Upper lobe of right lung (tissue), 1 donor: ENCODE data around the gene OR4D10. TPM values are rescaled to one million over a fixed set of nuclear protein-coding genes. Genes with fewer than 3 reads are reported as not detected.

Source experiments
- ATAC-seq: fragments of 200-7000 bp; cut with Tn5 transposase; one replicate; pipeline ENCODE4 v1.9.1; 2020; ENCODE audit warnings: mild to moderate bottlenecking, moderate library complexity
- DNase-seq: peaks from one replicate; pipeline ENCODE4 v3.0.0-alpha.2; 2020
- H3K27ac ChIP-seq: fragments of 200-600 bp; one replicate; pipeline ENCODE4 v1.8.0; 2022
- H3K27me3 ChIP-seq: fragments of 200-600 bp; one replicate; pipeline ENCODE4 v1.8.0; 2022; ENCODE audit warnings: mild to moderate bottlenecking
- H3K36me3 ChIP-seq: fragments of 200-600 bp; one replicate; pipeline ENCODE4 v1.8.0; 2022
- H3K4me1 ChIP-seq: fragments of 200-600 bp; one replicate; pipeline ENCODE4 v1.8.0; 2022
- H3K4me3 ChIP-seq: fragments of 200-600 bp; one replicate; pipeline ENCODE4 v1.8.0; 2022; ENCODE audit warnings: mild to moderate bottlenecking
- H3K9me3 ChIP-seq: fragments of 200-600 bp; one replicate; pipeline ENCODE4 v1.8.0; 2022
- CTCF ChIP-seq: fragments of 200-600 bp; IDR thresholded peaks from one replicate; pipeline ENCODE4 v1.8.0; 2022; ENCODE audit warnings: antibody characterized with exemption
- intact Hi-C: fragments of 100-400 bp; cut with DNase I; formaldehyde crosslinking; loops from one replicate; pipeline ENCODE4 v1.11.0; 2022
- total RNA-seq: library from RNA; stranded (reverse); fragmentation: NEBNext Ultra II Directional; extraction: Animal tissue kit (Norgen Biotek cat#: 25700); gene quantifications from one replicate; pipeline ENCODE4 v1.2.1, GENCODE V29; 2021
- donor health status: DM: no; HTN: yes; CAD: no; lungs with severe emphysema.

OR4D10 gene
- total RNA-seq, 1 donor from 2014 or later, result not detected

- intact Hi-C loops, result no loop called here
- TF ChIP-seq CTCF, result no peak
- no peaks in the 10 kb centered on the region for H3K9me3 ChIP-seq
- no peaks in the 10 kb centered on the region for H3K27me3 ChIP-seq
- DNase-seq (no peak), ATAC-seq (no peak)
- no peaks in the 10 kb centered on the region for H3K36me3 ChIP-seq
- H3K4me3 ChIP-seq, result no peak overlapping the region
- no peak overlapping the region for H3K27ac ChIP-seq
- H3K4me1 ChIP-seq, result no peaks in the 10 kb centered on the region
Observed at GRCh38 chr11:59459916-59460315, 13.2 kb upstream of the OR4D10 start.

GRCh38 chr11:59463190-59463641 lies 9.9 kb upstream of the OR4D10 start:
- no peak for ATAC-seq
- H3K4me1 ChIP-seq, result no peaks in the 10 kb centered on the region
- DNase-seq, result no peak
- TF ChIP-seq CTCF, result no peak
- intact Hi-C loops, result no loop called here
- H3K27me3 ChIP-seq, result no peaks in the 10 kb centered on the region
- H3K9me3 ChIP-seq, result no peaks in the 10 kb centered on the region
- no peaks in the 10 kb centered on the region for H3K36me3 ChIP-seq
- no peak overlapping the region for H3K27ac ChIP-seq
- H3K4me3 ChIP-seq, result no peak overlapping the region

- Histone ChIP-seq H3K4me1 (no peaks in the 10 kb centered on the region), H3K9me3 (no peaks in the 10 kb centered on the region), H3K27me3 (no peaks in the 10 kb centered on the region), H3K36me3 (no peaks in the 10 kb centered on the region), H3K27ac (no peak overlapping the region), H3K4me3 (no peak overlapping the region)
- intact Hi-C loops, result no loop called here
- no peak for TF ChIP-seq CTCF
- DNase-seq (no peak), ATAC-seq (no peak)
Observed at GRCh38 chr11:59475176-59475575, 2.1 kb downstream of the OR4D10 start.

- H3K36me3 ChIP-seq, result no peaks in the 10 kb centered on the region
- no peak overlapping the region for H3K4me3 ChIP-seq
- no peaks in the 10 kb centered on the region for H3K4me1 ChIP-seq
- intact Hi-C loops, result no loop called here
- ATAC-seq (no peak), DNase-seq (no peak)
- no peak overlapping the region for H3K27ac ChIP-seq
- H3K9me3 ChIP-seq, result no peaks in the 10 kb centered on the region
- no peak for TF ChIP-seq CTCF
- H3K27me3 ChIP-seq, result no peaks in the 10 kb centered on the region
Observed at GRCh38 chr11:59479906-59480305, 6.8 kb downstream of the OR4D10 start.

GRCh38 chr11:59480359-59480758 lies 7.2 kb downstream of the OR4D10 start:
- DNase-seq (no peak), ATAC-seq (no peak)
- no peak for TF ChIP-seq CTCF
- no peak overlapping the region for H3K27ac ChIP-seq
- H3K27me3 ChIP-seq, result no peaks in the 10 kb centered on the region
- H3K36me3 ChIP-seq, result no peaks in the 10 kb centered on the region
- H3K4me3 ChIP-seq, result no peak overlapping the region
- H3K4me1 ChIP-seq, result no peaks in the 10 kb centered on the region
- intact Hi-C loops, result no loop called here
- H3K9me3 ChIP-seq, result no peaks in the 10 kb centered on the region

GRCh38 chr11:59501931-59502330 lies 28.8 kb downstream of the OR4D10 start:
- Histone ChIP-seq H3K4me3 (no peak overlapping the region), H3K36me3 (no peaks in the 10 kb centered on the region), H3K9me3 (no peaks in the 10 kb centered on the region), H3K4me1 (no peaks in the 10 kb centered on the region), H3K27ac (no peak overlapping the region), H3K27me3 (no peaks in the 10 kb centered on the region)
- ATAC-seq (no peak), DNase-seq (no peak)
- intact Hi-C loops, result no loop called here
- no peak for TF ChIP-seq CTCF
